NK-92 (cell line): ENCODE measurements around the gene GABRB1.

Experiments
- DNase-seq: peaks from one replicate; lab custom pipeline; 2025; ENCODE audit not compliant: unreplicated experiment; lab: John Stamatoyannopoulos, UW

GABRB1 gene

DNA sequence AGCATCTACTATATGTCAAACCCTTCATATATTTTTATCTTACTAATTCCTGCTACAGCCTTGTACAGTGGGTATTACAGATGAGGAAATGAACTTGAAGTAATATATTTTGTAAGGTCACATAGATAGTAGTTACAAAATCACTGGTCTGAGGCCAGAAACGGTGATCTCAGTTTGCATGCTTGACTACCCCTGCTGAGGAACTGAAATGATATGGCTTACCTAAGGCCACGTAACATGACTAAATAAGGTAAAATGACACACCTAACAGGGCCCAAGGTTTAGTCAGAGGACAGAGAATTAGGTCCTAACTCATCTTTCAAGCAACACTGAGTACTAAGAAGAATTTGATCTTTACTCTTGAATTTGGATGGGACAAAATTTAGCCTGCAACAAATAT is 433.6 kb downstream of the GABRB1 start:
- DNase-seq: no peak

DNA sequence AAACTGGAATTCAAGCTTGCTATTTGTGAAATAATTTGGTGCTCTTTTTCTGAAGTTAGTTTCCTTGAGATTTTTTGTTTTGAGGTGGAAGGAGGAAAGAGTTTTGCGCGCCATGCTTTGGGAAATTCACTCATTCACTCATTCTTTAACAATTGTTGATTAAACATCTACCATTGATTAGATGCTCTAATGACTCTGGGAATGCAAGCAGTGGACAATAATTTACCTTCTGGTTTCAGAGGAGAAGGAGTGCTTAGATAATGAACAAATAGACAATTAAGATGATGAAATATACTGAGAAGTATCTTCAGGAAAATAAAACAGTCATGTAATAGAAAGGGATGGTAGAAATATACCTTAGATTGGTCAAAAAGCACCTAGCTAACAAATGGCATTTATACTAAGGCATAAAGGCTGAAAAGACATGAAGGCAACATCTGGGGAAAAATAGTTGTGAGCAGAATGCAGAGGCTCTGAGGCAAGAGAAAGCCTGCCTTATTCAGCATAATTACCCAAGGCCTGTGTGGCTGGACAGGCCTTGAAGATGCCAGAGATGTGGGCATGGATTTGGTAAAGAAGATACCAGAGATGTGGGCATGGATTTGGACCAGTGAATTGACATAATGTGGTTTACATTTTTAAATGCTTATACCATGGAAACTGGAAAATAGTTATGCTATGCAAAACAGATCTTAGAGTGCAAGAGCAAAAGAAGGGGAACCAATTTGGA is 434.9 kb downstream of the GABRB1 start:
- DNase-seq: no peak

DNA sequence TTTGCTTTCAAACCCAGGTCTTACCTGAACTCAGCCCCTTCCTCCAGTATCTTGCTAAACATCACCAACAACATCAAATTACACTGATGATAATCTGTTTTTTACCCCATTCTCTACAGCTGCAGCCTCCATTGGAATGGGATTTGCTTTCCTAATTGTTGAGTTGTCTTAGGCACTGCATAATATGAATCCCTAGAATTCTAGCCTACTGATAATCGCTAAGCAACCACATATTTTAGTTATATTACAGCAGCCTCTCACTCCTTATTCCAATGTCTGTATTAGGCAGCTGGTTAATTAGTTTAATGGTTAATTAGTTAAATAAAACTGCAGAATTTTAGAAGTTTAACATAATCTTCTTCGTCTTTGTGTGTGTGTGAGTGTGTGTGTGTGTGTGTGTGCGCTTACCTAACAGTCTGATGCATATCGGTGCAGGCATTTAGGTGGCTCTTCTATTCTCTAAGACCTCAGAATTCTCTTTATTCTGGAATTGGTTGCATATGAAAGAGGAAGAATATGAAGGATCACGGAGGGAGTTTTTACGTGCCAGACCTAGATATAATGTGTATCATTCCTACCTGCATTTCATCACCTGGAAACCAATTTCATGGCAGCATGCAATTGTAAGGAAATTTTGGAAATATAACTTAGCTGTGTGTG is 437.5 kb downstream of the GABRB1 start:
- DNase-seq: no peak

DNA sequence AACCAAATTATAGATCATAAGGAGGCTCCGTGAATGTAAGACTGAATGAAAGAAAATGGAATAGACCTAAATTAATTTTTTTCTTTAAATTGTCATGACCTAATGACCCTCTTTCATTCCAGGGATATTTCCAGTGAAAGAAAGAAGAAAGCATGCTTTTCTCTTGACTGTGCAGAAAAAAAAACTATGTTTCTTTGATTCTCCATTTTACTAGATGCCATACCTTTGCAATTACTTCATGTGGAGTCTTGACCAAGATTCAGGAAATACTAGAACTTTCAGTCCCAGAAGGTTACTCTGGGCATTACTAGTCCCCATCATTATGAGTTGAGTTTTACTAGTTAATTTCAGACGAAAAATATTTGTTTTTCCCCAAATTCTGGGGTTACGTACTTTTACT is 438.6 kb downstream of the GABRB1 start:
- DNase-seq: no peak

DNA sequence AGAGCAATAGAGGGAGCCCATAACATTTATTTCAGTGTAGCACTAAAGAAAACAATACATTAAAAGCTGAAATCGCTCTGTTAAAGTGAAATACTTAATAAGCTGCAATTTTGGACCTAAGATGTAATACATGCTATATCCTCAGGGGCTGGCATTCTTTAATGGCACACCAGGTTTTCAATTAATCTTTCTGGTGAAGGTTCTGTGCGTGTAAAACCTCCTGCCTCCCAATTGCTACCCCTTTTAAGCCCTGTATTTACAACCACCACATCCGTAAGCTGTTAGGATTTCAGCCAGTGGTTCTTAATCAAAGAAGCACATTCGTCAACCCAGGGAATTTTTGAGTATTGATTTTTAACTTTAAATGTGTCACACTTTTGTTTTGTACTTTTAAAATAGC is 439.7 kb downstream of the GABRB1 start:
- no peak for DNase-seq

DNA sequence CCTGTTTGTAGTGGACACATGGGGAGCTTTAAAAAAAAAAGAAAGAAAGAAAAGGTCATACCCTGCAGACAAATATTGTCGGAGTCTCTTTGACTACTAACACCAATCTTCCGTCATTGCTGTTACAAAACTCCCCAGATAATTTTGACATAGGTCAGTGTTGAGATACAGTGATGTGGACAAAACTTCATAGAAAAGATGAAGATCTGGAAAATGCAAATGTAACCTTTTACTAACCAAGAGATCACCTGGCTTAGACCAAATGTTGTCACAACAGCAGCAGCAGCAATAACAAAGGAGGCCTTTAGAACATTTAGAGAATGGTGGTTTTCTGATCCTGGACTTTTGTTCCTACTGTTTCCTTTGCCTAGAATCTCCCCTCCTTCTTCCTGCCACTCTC is 440.2 kb downstream of the GABRB1 start:
- no peak for DNase-seq

DNA sequence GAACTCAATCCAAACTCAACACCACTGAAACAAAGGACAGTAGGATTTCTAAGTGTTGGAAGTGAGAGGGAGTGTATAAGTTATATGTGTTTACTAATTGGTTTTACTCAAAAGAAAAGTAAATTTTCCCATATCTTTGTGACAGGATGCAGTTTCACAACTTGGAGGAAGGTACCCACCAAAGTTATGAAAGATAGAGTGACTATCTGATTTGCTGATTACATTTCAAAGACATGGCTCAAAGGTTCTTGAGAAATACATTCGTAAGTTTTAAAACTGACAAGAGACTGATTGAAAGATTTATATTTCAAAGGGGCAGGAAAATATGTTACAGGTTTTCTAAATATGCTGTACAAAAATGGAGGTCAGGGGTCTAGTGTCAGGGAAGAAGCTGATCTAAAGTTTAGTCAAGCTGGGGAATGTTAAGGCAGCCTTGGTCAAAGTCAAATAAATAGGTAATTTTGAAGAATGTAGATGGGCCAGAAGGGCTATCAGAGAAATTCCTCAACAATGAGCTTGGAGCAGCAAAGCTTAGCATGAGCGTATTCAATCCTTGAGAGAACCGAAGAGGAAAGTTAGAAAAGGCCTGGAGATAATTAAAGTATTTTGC is 441.9 kb downstream of the GABRB1 start:
- DNase-seq: no peak

DNA sequence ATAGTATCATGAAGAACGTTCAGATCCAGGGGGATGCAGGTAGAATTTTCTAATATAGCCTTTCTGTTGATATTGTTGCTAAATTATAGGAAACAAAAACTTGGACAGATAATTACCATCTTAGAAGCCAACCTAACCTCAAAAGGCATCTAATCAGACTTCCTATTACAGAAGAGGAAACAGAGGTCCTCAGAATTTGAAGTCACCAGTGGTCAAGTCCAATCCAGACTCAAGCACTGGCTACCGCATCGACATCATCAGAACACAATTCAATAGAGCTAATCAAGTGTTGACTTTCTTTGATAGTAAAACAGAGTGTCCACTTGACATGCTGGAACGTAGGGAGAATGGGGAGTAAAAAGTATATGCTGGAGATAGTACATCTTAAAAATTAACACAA is 443.4 kb downstream of the GABRB1 start:
- no peak for DNase-seq

DNA sequence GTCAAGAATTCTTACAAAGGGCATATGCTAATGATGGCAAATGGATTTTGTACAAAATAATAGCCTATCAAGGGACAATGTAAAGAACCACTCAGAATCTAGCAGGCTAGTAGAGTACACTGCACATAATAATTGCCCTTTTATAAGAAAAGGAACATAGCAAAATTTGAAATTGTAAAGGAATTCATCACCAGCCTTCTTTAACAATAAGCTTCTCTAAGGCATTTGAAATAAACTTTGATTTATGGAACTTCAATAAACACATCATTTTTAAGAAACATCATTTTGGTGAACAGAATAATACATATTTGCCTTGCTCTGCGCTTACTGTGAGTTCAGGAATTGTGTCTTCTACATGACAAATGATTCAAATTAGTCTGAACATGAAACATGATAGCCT is 444.0 kb downstream of the GABRB1 start:
- no peak for DNase-seq
